ENCODE measurements around the gene SWAP70. TPM values are rescaled to one million over a fixed set of nuclear protein-coding genes. Genes with fewer than 3 reads are reported as not detected.

The SWAP70 gene
- 25.2 and 26.2 TPM in 2 replicates for total RNA-seq

DNA sequence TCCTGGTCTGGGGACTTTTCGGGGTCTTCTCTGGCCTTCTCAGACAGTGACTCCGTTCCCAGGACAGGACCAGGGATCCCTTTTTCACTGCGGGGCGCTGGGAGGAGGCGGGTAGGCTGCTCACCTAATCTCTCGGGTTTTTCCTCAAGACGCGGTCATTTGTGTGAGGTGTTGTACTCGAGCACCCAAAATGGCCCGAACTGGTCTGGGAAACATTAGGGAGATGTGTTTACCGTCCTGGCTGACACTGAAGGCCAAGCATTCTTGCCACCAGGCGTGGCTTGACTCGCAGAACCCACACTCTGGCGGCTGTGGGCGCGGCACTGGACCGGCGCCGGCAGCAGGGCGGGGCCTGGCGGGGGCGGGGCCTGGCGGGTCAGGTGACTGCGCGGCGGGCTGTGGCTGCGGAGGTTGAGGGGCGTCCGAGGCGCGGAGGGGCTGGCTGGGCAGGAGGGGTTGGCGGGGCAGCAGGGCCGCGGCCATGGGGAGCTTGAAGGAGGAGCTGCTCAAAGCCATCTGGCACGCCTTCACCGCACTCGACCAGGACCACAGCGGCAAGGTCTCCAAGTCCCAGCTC is at the start of gene SWAP70:
Gene SWAP70 (plus strand): TSS at position 379 of the 577 bp plus-strand sequence. CDS start 103 bp downstream, at position 482.

Other genes with a start within 250 kb of the SWAP70 start
- gene ZNF143, start 203.1 kb upstream of the SWAP70 start, total RNA-seq: 26.0 and 32.2 TPM in 2 replicates
- 14.9 and 19.0 TPM in 2 replicates for gene WEE1, start 90.4 kb upstream of the SWAP70 start, total RNA-seq

Data from smooth muscle cell of bladder (primary cell).